ENCODE measurements around the gene C17orf67. TPM values are rescaled to one million over a fixed set of nuclear protein-coding genes. Genes with fewer than 3 reads are reported as not detected.

The C17orf67 gene
- total and polyA plus RNA-seq, 2 of the 8 experiments (the other 6 are each of a cell fraction or from before 2014, with no cell fraction given), result 0.67 to 2.2 TPM

- TF ChIP-seq EGR1 (IDR thresholded peaks at IDR 0.05; ENCODE audit: borderline replicate concordance, low read depth, low read length) (no peak), MAFK (IDR thresholded peaks at IDR 0.05; ENCODE audit: low read depth, low read length) (no peak), NRF1 (IDR thresholded peaks at IDR 0.05; ENCODE audit: low read depth, low read length) (no peak), RAD21 (IDR thresholded peaks at IDR 0.05 in 1 of 2, conservative IDR thresholded peaks at IDR 0.05 in 1 of 2; ENCODE audit: low read depth in 2 of 2, low read length in 2 of 2) (peak in 1 of 2 experiments; percentile 29; a peak in 1 of 4 replicates), RFX5 (IDR thresholded peaks at IDR 0.05; ENCODE audit: borderline replicate concordance, low read depth, low read length) (no peak), ASH2L (IDR thresholded peaks at IDR 0.05; ENCODE audit: low read length) (no peak)
Measured at GRCh38 chr17:56751145-56751738, 82.5 kb downstream of the C17orf67 start (continued).

Data from H1 (cell line).